Measurements from ENCODE around the gene SOCS4.

- TF ChIP-seq, protein P1, sequence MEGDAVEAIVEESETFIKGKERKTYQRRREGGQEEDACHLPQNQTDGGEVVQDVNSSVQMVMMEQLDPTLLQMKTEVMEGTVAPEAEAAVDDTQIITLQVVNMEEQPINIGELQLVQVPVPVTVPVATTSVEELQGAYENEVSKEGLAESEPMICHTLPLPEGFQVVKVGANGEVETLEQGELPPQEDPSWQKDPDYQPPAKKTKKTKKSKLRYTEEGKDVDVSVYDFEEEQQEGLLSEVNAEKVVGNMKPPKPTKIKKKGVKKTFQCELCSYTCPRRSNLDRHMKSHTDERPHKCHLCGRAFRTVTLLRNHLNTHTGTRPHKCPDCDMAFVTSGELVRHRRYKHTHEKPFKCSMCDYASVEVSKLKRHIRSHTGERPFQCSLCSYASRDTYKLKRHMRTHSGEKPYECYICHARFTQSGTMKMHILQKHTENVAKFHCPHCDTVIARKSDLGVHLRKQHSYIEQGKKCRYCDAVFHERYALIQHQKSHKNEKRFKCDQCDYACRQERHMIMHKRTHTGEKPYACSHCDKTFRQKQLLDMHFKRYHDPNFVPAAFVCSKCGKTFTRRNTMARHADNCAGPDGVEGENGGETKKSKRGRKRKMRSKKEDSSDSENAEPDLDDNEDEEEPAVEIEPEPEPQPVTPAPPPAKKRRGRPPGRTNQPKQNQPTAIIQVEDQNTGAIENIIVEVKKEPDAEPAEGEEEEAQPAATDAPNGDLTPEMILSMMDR (IDR thresholded peaks at IDR 0.05), result no peak
- no peak for TF ChIP-seq ZFX (IDR thresholded peaks at IDR 0.05; ENCODE audit: borderline replicate concordance)
These were observed 58.1 kb downstream of the SOCS4 start for GRCh38 chr14:55085060-55085660.

All from 22Rv1 (cell line).